ENCODE results near the gene CLPSL1.

The CLPSL1 gene

GRCh38 chr6:35759426-35759825, 21.4 kb upstream of the CLPSL1 start:
- no peak for DNase-seq

- no peak for DNase-seq
Measured at GRCh38 chr6:35765739-35766138, 15.1 kb upstream of the CLPSL1 start.

GRCh38 chr6:35769211-35769610, 11.6 kb upstream of the CLPSL1 start:
- DNase-seq = no peak

- no peak for DNase-seq
Measured at GRCh38 chr6:35771343-35771627, 9.5 kb upstream of the CLPSL1 start.

GRCh38 chr6:35774116-35774794, 6.6 kb upstream of the CLPSL1 start:
- no peak for DNase-seq

GRCh38 chr6:35775031-35775430, 5.8 kb upstream of the CLPSL1 start:
- DNase-seq = no peak

GRCh38 chr6:35776364-35777215, 4.2 kb upstream of the CLPSL1 start, which contains the start of gene CLPSL2:
TSS of gene CLPSL2 (plus strand) at chr6:35776598. CDS start at chr6:35776619, 21 bp downstream.
- DNase-seq = no peak

- DNase-seq = no peak
Measured at GRCh38 chr6:35777356-35778102, 3.3 kb upstream of the CLPSL1 start.

GRCh38 chr6:35778437-35778836, 2.4 kb upstream of the CLPSL1 start:
- DNase-seq = no peak

GRCh38 chr6:35781290-35781689, 471 bp downstream of the CLPSL1 start:
- no peak for DNase-seq

GRCh38 chr6:35782424-35782823, 1.6 kb downstream of the CLPSL1 start:
- no peak for DNase-seq

- no peak for DNase-seq
Measured at GRCh38 chr6:35784200-35784599, 3.4 kb downstream of the CLPSL1 start.

GRCh38 chr6:35786272-35786671, 5.5 kb downstream of the CLPSL1 start:
- no peak for DNase-seq

GRCh38 chr6:35786810-35787209, 6.0 kb downstream of the CLPSL1 start:
- no peak for DNase-seq

GRCh38 chr6:35787266-35788218, 6.7 kb downstream of the CLPSL1 start:
- no peak for DNase-seq

GRCh38 chr6:35788423-35788982, 7.7 kb downstream of the CLPSL1 start:
- DNase-seq = no peak

GRCh38 chr6:35790683-35791082, 9.9 kb downstream of the CLPSL1 start:
- no peak for DNase-seq

GRCh38 chr6:35794536-35795452, 14.0 kb downstream of the CLPSL1 start:
- DNase-seq = no peak

- DNase-seq = no peak
Measured at GRCh38 chr6:35795453-35796071, 14.7 kb downstream of the CLPSL1 start.

GRCh38 chr6:35796236-35796635, 15.4 kb downstream of the CLPSL1 start:
- DNase-seq = no peak
